OCI-LY7 (cell line): Measurements from ENCODE around the gene DNASE1L1. TPM values are rescaled to one million over a fixed set of nuclear protein-coding genes. Genes with fewer than 3 reads are reported as not detected.

Experiments used
- BruUV-seq: library from RNA; stranded (reverse); fragments of 400-500 nt; replicated peaks from 2 replicates; lab custom pipeline; 2021; lab: Mats Ljungman, UMichigan
- CTCF ChIA-PET: fragments of 300-600 bp; sonication (Branson Sonifier 250); formaldehyde crosslinking; loops from one replicate; lab custom pipeline; 2022; ENCODE audit warnings: antibody characterized with exemption; ENCODE audit not compliant: unreplicated experiment; lab: Charles Lee
- POLR2A ChIA-PET: fragments of 300-600 bp; sonication (Branson Sonifier 250); formaldehyde crosslinking; loops from one replicate; lab custom pipeline; 2022; ENCODE audit warnings: antibody characterized with exemption; lab: Charles Lee
- DNase-seq: peaks from one replicate; pipeline ENCODE4 v3.0.0-alpha.2; 2015; ENCODE audit warnings: low spot score
- H2AFZ ChIP-seq: fragments of 200-600 bp; sonication (generic), shearing (Covaris generic); 2 replicates; pipeline ENCODE4 v1.6.1; 2014; ENCODE audit warnings: mild to moderate bottlenecking, antibody characterized with exemption, low read length, moderate library complexity
- H3K27ac ChIP-seq: fragments of 200-600 bp; sonication (generic); 2 replicates; pipeline ENCODE4 v1.5.1; 2014; ENCODE audit warnings: mixed run types, low read depth, mild to moderate bottlenecking, moderate library complexity, low read length, inconsistent platforms; ENCODE audit not compliant: poor library complexity, severe bottlenecking
- H3K36me3 ChIP-seq: fragments of 200-600 bp; sonication (generic); 2 replicates; pipeline ENCODE4 v1.6.1; 2014; ENCODE audit warnings: mild to moderate bottlenecking, antibody characterized with exemption, low read length, moderate library complexity, mixed read lengths; ENCODE audit not compliant: insufficient read depth
- H3K4me1 ChIP-seq: fragments of 200-600 bp; sonication (generic); 2 replicates; pipeline ENCODE4 v1.5.1; 2014; ENCODE audit warnings: mild to moderate bottlenecking, low read length; ENCODE audit not compliant: insufficient read depth, poor library complexity, severe bottlenecking
- H3K4me2 ChIP-seq: fragments of 200-600 bp; sonication (generic); 2 replicates; pipeline ENCODE4 v1.6.1; 2014; ENCODE audit warnings: mild to moderate bottlenecking, low read length
- H3K4me3 ChIP-seq: fragments of 200-600 bp; sonication (generic); 2 replicates; pipeline ENCODE4 v1.5.1; 2014; ENCODE audit warnings: mild to moderate bottlenecking, low read depth, low read length; ENCODE audit not compliant: poor library complexity, severe bottlenecking
- H3K79me2 ChIP-seq: fragments of 200-600 bp; sonication (generic); 2 replicates; pipeline ENCODE4 v1.6.1; 2016; ENCODE audit warnings: low read depth, mild to moderate bottlenecking, low read length, moderate library complexity, mixed read lengths; ENCODE audit not compliant: insufficient read depth
- H3K9me2 ChIP-seq: fragments of 200-600 bp; sonication (generic); 2 replicates; pipeline ENCODE4 v1.6.1; 2016; ENCODE audit warnings: mild to moderate bottlenecking, low read length, mixed read lengths; ENCODE audit not compliant: insufficient read depth
- H3K9me3 ChIP-seq: fragments of 200-600 bp; sonication (generic); 2 replicates; pipeline ENCODE4 v1.6.1; 2014; ENCODE audit warnings: mild to moderate bottlenecking, mixed run types, low read length, mixed read lengths
- H4K20me1 ChIP-seq: fragments of 200-600 bp; sonication (generic); 2 replicates; pipeline ENCODE4 v1.6.1; 2014; ENCODE audit warnings: mild to moderate bottlenecking, antibody characterized with exemption, low read length, moderate library complexity, mixed read lengths; ENCODE audit not compliant: insufficient read depth
- CTCF ChIP-seq: fragments of 200-600 bp; sonication (generic); conservative IDR thresholded peaks from 2 replicates; pipeline ENCODE4 v1.5.1; 2014; ENCODE audit warnings: mild to moderate bottlenecking, antibody characterized with exemption, low read length, moderate library complexity, mixed read lengths
- EZH2phosphoT487 ChIP-seq: fragments of 200-600 bp; sonication (generic); IDR thresholded peaks from 2 replicates; pipeline ENCODE4 v1.6.1; 2018; ENCODE audit warnings: low read depth, borderline replicate concordance, mild to moderate bottlenecking, mixed run types, antibody characterized with exemption, low read length, moderate library complexity, mixed read lengths
- intact Hi-C: fragments of 100-400 bp; cut with micrococcal nuclease; formaldehyde crosslinking; loops from one replicate; pipeline ENCODE4 v1.10.0; 2022; ENCODE audit not compliant: unreplicated experiment
- total RNA-seq, 2 experiments: library from RNA; depleted of rRNA in 1 of 2; stranded (reverse); fragments of >200 nt in 1 of 2; shearing (Covaris generic) in 1 of 2; gene quantifications; 2 replicates each; pipeline ENCODE4 v1.2.3, GENCODE V29; 2014 to 2022

The DNASE1L1 gene
- total RNA-seq, 2 experiments from 2014 or later: 23.1 to 30.1 TPM

DNA sequence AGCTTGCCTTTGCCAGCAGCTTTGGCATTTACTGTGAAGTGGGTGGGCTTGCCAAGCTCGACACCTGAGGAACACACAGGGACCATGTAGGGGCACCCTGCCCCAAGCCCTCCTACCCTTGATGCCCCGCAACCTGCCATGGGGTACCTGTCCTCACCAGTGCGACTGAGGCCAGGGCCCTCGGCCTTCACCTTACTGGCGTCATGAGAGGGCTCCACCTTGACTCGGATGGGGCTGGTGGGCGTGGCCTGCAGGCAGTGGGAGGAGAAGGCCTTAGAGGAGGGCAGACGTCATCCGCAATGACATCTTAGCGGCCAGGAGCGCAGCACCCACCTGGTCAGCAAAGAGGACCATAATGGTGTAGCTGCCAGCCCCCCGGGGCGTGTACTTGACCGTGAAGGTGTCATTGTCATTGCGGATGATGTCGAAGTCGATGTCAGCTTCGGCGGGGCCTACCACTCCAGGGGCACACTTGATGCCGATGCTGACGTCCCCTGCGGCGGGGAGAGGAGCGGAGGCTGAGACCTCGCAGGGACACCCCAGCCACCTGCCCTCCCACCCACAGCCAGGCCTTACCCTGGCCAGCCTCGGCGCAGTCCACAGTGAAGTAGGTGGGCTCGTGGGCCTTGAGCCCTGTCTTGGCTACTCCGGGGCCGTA is 46.8 kb downstream of the DNASE1L1 start:
- no peak overlapping the region for H3K4me2 ChIP-seq
- ChIA-PET CTCF (no interaction called here), POLR2A (no interaction called here)
- H3K9me3 ChIP-seq: no peaks in the 10 kb centered on the region
- no peak for DNase-seq
- no peak overlapping the region for H3K27ac ChIP-seq
- no TSS peak for BruUV-seq
- H2AFZ ChIP-seq: no peak overlapping the region
- TF ChIP-seq EZH2phosphoT487 (no peak), CTCF (no peak)
- H3K79me2 ChIP-seq: no peaks in the 10 kb centered on the region
- H3K4me1 ChIP-seq: no peaks in the 10 kb centered on the region
- H4K20me1 ChIP-seq: no peaks in the 10 kb centered on the region
- intact Hi-C loops: no loop called here
- H3K4me3 ChIP-seq: no peak overlapping the region
- H3K36me3 ChIP-seq: peaks cover 56% of the 10 kb centered on the region
- no peaks in the 10 kb centered on the region for H3K9me2 ChIP-seq

DNA sequence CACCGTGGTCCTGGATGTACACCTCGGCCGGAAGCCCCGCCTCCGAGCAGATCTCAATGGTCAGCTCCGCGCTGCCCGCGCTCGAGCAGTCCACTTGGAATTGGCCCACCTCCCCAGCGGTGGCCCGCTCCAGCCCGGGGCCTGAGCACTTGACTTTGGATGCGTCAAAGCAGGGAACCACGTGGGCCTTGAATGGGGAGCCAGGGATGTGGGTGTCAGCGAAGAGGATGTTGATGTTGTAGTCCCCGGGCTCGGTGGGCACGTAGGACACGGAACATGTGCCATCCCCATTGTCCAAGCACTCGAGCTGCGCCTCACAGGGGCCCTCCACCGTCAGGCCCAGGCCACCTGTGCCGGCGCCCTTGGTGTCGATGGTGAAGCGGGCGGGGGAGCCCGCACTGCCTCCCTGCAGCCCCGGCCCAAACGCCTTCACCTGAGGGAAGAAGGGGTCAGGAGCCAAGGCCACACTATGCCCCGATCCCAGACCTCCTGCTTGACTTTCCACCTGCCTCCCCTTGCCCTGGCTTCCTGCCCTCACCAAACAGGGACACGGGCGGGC is 48.8 kb downstream of the DNASE1L1 start:
- TF ChIP-seq CTCF: no peak
- TF ChIP-seq EZH2phosphoT487: no peak
- CTCF ChIA-PET: no interaction called here
- no TSS peak for BruUV-seq
- no peak overlapping the region for H3K4me2 ChIP-seq
- no peak overlapping the region for H3K27ac ChIP-seq
- no peaks in the 10 kb centered on the region for H3K4me1 ChIP-seq
- peaks cover 51% of the 10 kb centered on the region for H3K36me3 ChIP-seq
- H4K20me1 ChIP-seq: no peaks in the 10 kb centered on the region
- intact Hi-C loops: no loop called here
- H2AFZ ChIP-seq: no peak overlapping the region
- no peaks in the 10 kb centered on the region for H3K79me2 ChIP-seq
- no peak overlapping the region for H3K4me3 ChIP-seq
- DNase-seq: no peak
- H3K9me2 ChIP-seq: no peaks in the 10 kb centered on the region
- POLR2A ChIA-PET: no interaction called here
- no peaks in the 10 kb centered on the region for H3K9me3 ChIP-seq
